NB4 (cell line): ENCODE results near the gene EIF4E3.
A peak's percentile ranks its signal among the peaks of the same experiment; 100 is the strongest.

Source experiments
- DNase-seq: peaks from one replicate; pipeline ENCODE4 v3.0.0; 2010; ENCODE audit warnings: low read depth
- H3K4me3 ChIP-seq: one replicate; pipeline ENCODE4 v1.5.1; 2011; ENCODE audit warnings: mild to moderate bottlenecking, low read depth, low read length, moderate library complexity
- CTCF ChIP-seq: IDR thresholded peaks from one replicate; pipeline ENCODE4 v1.5.1; 2012; ENCODE audit warnings: low read depth, low read length
- MAX ChIP-seq: IDR thresholded peaks from 2 replicates; pipeline ENCODE4 v1.6.1; 2011; ENCODE audit warnings: low read depth, low read length
- MYC ChIP-seq: IDR thresholded peaks from 2 replicates; pipeline ENCODE4 v1.6.1; 2011; ENCODE audit warnings: low read depth, low read length
- POLR2A ChIP-seq: IDR thresholded peaks from 2 replicates; pipeline ENCODE4 v1.6.1; 2011; ENCODE audit warnings: mild to moderate bottlenecking; ENCODE audit not compliant: insufficient read length; ENCODE audit errors: extremely low read depth

Gene EIF4E3

GRCh38 chr3:71692139-71692538, 33.1 kb downstream of the EIF4E3 start:
- no peak for TF ChIP-seq CTCF
- TF ChIP-seq MYC: no peak
- TF ChIP-seq MAX: no peak
- no peak for TF ChIP-seq POLR2A
- no peak for DNase-seq
- no peak overlapping the region for H3K4me3 ChIP-seq

- H3K4me3 ChIP-seq: no peak overlapping the region
- DNase-seq: no peak
- TF ChIP-seq CTCF (no peak), MAX (no peak), MYC (no peak), POLR2A (no peak)
Observed at GRCh38 chr3:71690341-71690841, 34.8 kb downstream of the EIF4E3 start.

- no peak for TF ChIP-seq CTCF
- TF ChIP-seq MYC: no peak
- no peak for TF ChIP-seq MAX
- no peak for TF ChIP-seq POLR2A
- H3K4me3 ChIP-seq: no peak overlapping the region
- DNase-seq: peak; percentile 41
Observed at GRCh38 chr3:71689291-71689690, 35.9 kb downstream of the EIF4E3 start.

GRCh38 chr3:71688121-71688520, 37.1 kb downstream of the EIF4E3 start:
- no peak overlapping the region for H3K4me3 ChIP-seq
- no peak for TF ChIP-seq CTCF
- TF ChIP-seq MAX: no peak
- no peak for TF ChIP-seq MYC
- TF ChIP-seq POLR2A: no peak
- no peak for DNase-seq

GRCh38 chr3:71685686-71686085, 39.5 kb downstream of the EIF4E3 start:
- no peak for DNase-seq
- TF ChIP-seq MYC (no peak), MAX (no peak), CTCF (no peak), POLR2A (no peak)
- no peak overlapping the region for H3K4me3 ChIP-seq
